ENCODE results near the gene NEGR1. TPM values are rescaled to one million over a fixed set of nuclear protein-coding genes. Genes with fewer than 3 reads are reported as not detected.

The NEGR1 gene
- total and polyA plus RNA-seq, 12 donors, result 2.3 to 18.3 (median 5.2) TPM

- no peak overlapping the region for H3K4me3 ChIP-seq
- 88 to 95% methylated on average over 9 of the region's 9 CpGs for WGBS, 2 donors
- no peaks in the 10 kb centered on the region for H3K9me3 ChIP-seq
- no peak for TF ChIP-seq CTCF (IDR thresholded peaks at IDR 0.05)
- DNase-seq (no peak), ATAC-seq (no peak)
- no peak overlapping the region for H3K27ac ChIP-seq
- H3K36me3 ChIP-seq, result no peaks in the 10 kb centered on the region
- no peaks in the 10 kb centered on the region for H3K27me3 ChIP-seq
- intact Hi-C loops (cut with DNase I), result loop anchor here in 6 of 10 donors (5.0 to 10.0 kb wide), 3 partner anchors 180 to 453 kb away; no protein-coding TSS in a partner anchor
- no peaks in the 10 kb centered on the region for H3K4me1 ChIP-seq
Observed at GRCh38 chr1:72034827-72035226, 247.5 kb downstream of the NEGR1 start.

- H3K9me3 ChIP-seq, result no peaks in the 10 kb centered on the region
- TF ChIP-seq CTCF (IDR thresholded peaks at IDR 0.05), result no peak
- no peaks in the 10 kb centered on the region for H3K4me1 ChIP-seq
- DNase-seq, result no peak
- H3K36me3 ChIP-seq, result no peaks in the 10 kb centered on the region
- no peak overlapping the region for H3K27ac ChIP-seq
- intact Hi-C loops (cut with DNase I), result no loop called here
- H3K27me3 ChIP-seq, result no peaks in the 10 kb centered on the region
- WGBS, 2 donors, result 54 to 75% methylated on average over 4 of the region's 4 CpGs
- ATAC-seq, result no peak
- H3K4me3 ChIP-seq, result no peak overlapping the region
Observed at GRCh38 chr1:72023063-72023930, 259.0 kb downstream of the NEGR1 start.

DNA sequence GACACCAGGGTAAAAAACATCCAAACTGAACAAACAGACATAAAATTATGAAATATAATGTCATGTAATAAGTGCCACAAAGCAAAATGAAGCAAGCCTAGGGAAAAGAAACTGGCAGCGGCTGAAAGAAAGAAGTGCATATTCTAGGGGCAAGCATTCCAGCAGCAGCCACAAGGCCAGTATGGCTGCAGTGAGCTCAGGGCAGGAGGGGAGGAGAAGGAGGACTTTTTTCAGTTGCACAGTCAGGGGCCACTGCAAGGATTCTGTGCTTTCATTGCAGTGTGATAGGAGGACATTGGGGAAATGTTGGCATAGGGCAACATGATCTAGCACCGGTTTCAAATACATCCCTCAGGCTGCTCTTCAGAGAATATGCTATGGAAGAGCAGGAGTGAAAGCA is 263.8 kb downstream of the NEGR1 start:
- Histone ChIP-seq H3K9me3 (no peaks in the 10 kb centered on the region), H3K4me1 (peaks cover 0 to 3% (median 0%) of the 10 kb centered on the region in 9 donors), H3K4me3 (no peak overlapping the region), H3K36me3 (no peaks in the 10 kb centered on the region), H3K27me3 (no peaks in the 10 kb centered on the region), H3K27ac (no peak overlapping the region)
- no peak for ATAC-seq
- TF ChIP-seq CTCF (IDR thresholded peaks at IDR 0.05), result no peak
- DNase-seq, result no peak
- WGBS, 2 donors, result 91 to 92% methylated on average over 2 of the region's 2 CpGs
- intact Hi-C loops (cut with DNase I), result loop anchor here in 1 of 10 donors (2.0 kb wide), 1 partner anchor 24 kb away; no protein-coding TSS in a partner anchor

GRCh38 chr1:72015006-72015405 is 267.3 kb downstream of the NEGR1 start:
- TF ChIP-seq CTCF (IDR thresholded peaks at IDR 0.05), result no peak
- no peaks in the 10 kb centered on the region for H3K9me3 ChIP-seq
- peaks cover 0 to 16% (median 3%) of the 10 kb centered on the region in 9 donors for H3K4me1 ChIP-seq
- no peaks in the 10 kb centered on the region for H3K36me3 ChIP-seq
- no peak for ATAC-seq
- no peak for DNase-seq
- H3K27me3 ChIP-seq, result no peaks in the 10 kb centered on the region
- no peak overlapping the region for H3K27ac ChIP-seq
- intact Hi-C loops (cut with DNase I), result no loop called here
- no peak overlapping the region for H3K4me3 ChIP-seq
- WGBS, 2 donors, result 91 to 94% methylated on average over 1 of the region's 1 CpG

All from heart right ventricle (tissue), 16 donors.